ENCODE measurements around the gene RNF220. TPM values are rescaled to one million over a fixed set of nuclear protein-coding genes. Genes with fewer than 3 reads are reported as not detected.

The RNF220 gene
- total and polyA plus RNA-seq, 2 of the 13 experiments (the other 11 are each of a cell fraction or from before 2014, with no cell fraction given) = 48.2 to 72.1 TPM

- ChIA-PET CTCF (ENCODE audit: low intra/inter-chr PET ratio, low total read pairs) (no interaction called here), POLR2A (no interaction called here)
- intact Hi-C loops (cut with micrococcal nuclease; ENCODE audit: unreplicated experiment) (loop anchor here (10.0 kb wide), 1 partner anchor 327 kb away; no protein-coding TSS in a partner anchor), in situ Hi-C loops (cut with HindIII; ENCODE audit: extremely low pct_ligation_motif_present, low pct_unique_long_range_greater_than_20kb) (no loop called here)
- no peaks in the 10 kb centered on the region for H3K79me2 ChIP-seq (ENCODE audit: insufficient read depth, low read length)
- no peak for FAIRE-seq
- no peak for TF ChIP-seq MAFK (conservative IDR thresholded peaks at IDR 0.05 in 1 of 2, IDR thresholded peaks at IDR 0.05 in 1 of 2; ENCODE audit: low read length in 2 of 2)
- TF ChIP-seq KDM1A (CRISPR knock-in tag; IDR thresholded peaks at IDR 0.05) = no peak
- no peak for TF ChIP-seq JUNB (CRISPR knock-in tag; IDR thresholded peaks at IDR 0.05; ENCODE audit: borderline replicate concordance)
- H3K4me2 ChIP-seq (ENCODE audit: low read depth, low read length) = no peak overlapping the region
- H3K27me3 ChIP-seq (ENCODE audit: control insufficient read depth in 1 of 2, insufficient read depth in 2 of 2, low read length in 2 of 2) = no peaks in the 10 kb centered on the region; a peak in 1 of 5 replicates
- H3K36me3 ChIP-seq (replicated peaks in 1 of 2; ENCODE audit: control insufficient read depth in 1 of 2, insufficient read depth in 2 of 2, low read length in 2 of 2) = peaks cover 0 to 6% of the 10 kb centered on the region in 2 experiments; a peak in 2 of 5 replicates
- H3K4me3 ChIP-seq (replicated peaks in 1 of 3; ENCODE audit: insufficient read depth in 1 of 3, low read depth in 2 of 3, low read length in 3 of 3) = no peak overlapping the region
- no peak for ATAC-seq
- H4K20me1 ChIP-seq (ENCODE audit: insufficient read depth, low read length) = no peaks in the 10 kb centered on the region; the same call in 1 of the 2 replicates
- no peak for DNase-seq (ENCODE audit: low spot score)
- H2AFZ ChIP-seq (ENCODE audit: low read length) = no peak overlapping the region
- H3K9me3 ChIP-seq (ENCODE audit: low read length) = no peaks in the 10 kb centered on the region
- BruUV-seq (replicated peaks) = no TSS peak
- WGBS (ENCODE audit: low lambda C conversion rate) = 64% methylated on average over 7 of the region's 7 CpGs
- peaks cover 23% of the 10 kb centered on the region for H3K4me1 ChIP-seq (ENCODE audit: insufficient read depth, low read length)
- no peak overlapping the region for H3K9ac ChIP-seq (ENCODE audit: insufficient read depth, low read depth, low read length)
- no peak overlapping the region for H3K27ac ChIP-seq (ENCODE audit: extremely low read length, insufficient read depth, low read length)
These were observed 106.7 kb downstream of the RNF220 start for GRCh38 chr1:44511769-44512168.

GRCh38 chr1:44512313-44512885 lies 107.3 kb downstream of the RNF220 start:
- in situ Hi-C loops (cut with HindIII; ENCODE audit: extremely low pct_ligation_motif_present, low pct_unique_long_range_greater_than_20kb) (no loop called here), intact Hi-C loops (cut with micrococcal nuclease; ENCODE audit: unreplicated experiment) (loop anchor here (10.0 kb wide), 1 partner anchor 328 kb away; no protein-coding TSS in a partner anchor)
- FAIRE-seq (no peak), DNase-seq (ENCODE audit: low spot score) (no peak), ATAC-seq (no peak)
- CTCF ChIA-PET (ENCODE audit: low intra/inter-chr PET ratio, low total read pairs) = no interaction called here
- H3K4me1 ChIP-seq (ENCODE audit: insufficient read depth, low read length) = peaks cover 23% of the 10 kb centered on the region
- no peaks in the 10 kb centered on the region; the same call in 1 of the 2 replicates for H4K20me1 ChIP-seq (ENCODE audit: insufficient read depth, low read length)
- POLR2A ChIA-PET = no interaction called here
- no peak overlapping the region for H3K27ac ChIP-seq (ENCODE audit: extremely low read length, insufficient read depth, low read length)
- no peak overlapping the region for H3K4me2 ChIP-seq (ENCODE audit: low read depth, low read length)
- no peak overlapping the region for H2AFZ ChIP-seq (ENCODE audit: low read length)
- H3K9ac ChIP-seq (ENCODE audit: insufficient read depth, low read depth, low read length) = no peak overlapping the region
- H3K9me3 ChIP-seq (ENCODE audit: low read length) = no peaks in the 10 kb centered on the region
- peaks cover 0 to 6% of the 10 kb centered on the region in 2 experiments; a peak in 2 of 5 replicates for H3K36me3 ChIP-seq (replicated peaks in 1 of 2; ENCODE audit: control insufficient read depth in 1 of 2, insufficient read depth in 2 of 2, low read length in 2 of 2)
- H3K27me3 ChIP-seq (ENCODE audit: control insufficient read depth in 1 of 2, insufficient read depth in 2 of 2, low read length in 2 of 2) = no peaks in the 10 kb centered on the region; a peak in 1 of 5 replicates
- BruUV-seq (replicated peaks) = no TSS peak
- no peaks in the 10 kb centered on the region for H3K79me2 ChIP-seq (ENCODE audit: insufficient read depth, low read length)
- H3K4me3 ChIP-seq (replicated peaks in 1 of 3; ENCODE audit: insufficient read depth in 1 of 3, low read depth in 2 of 3, low read length in 3 of 3) = no peak overlapping the region
- WGBS (ENCODE audit: low lambda C conversion rate) = 86% methylated on average over 10 of the region's 13 CpGs
- TF ChIP-seq ZBTB49 (CRISPR knock-in tag; IDR thresholded peaks at IDR 0.05; ENCODE audit: borderline replicate concordance) (no peak), ZFP1 (CRISPR knock-in tag; IDR thresholded peaks at IDR 0.05) (no peak), MXI1 (IDR thresholded peaks at IDR 0.05; ENCODE audit: borderline replicate concordance, low read depth, low read length) (no peak), ZNF446 (CRISPR knock-in tag; IDR thresholded peaks at IDR 0.05) (no peak), USF2 (IDR thresholded peaks at IDR 0.05; ENCODE audit: low read depth, low read length) (no peak), USF2 (CRISPR knock-in tag; IDR thresholded peaks at IDR 0.05; ENCODE audit: borderline replicate concordance) (no peak), ZNF562 (CRISPR knock-in tag; IDR thresholded peaks at IDR 0.05; ENCODE audit: borderline replicate concordance) (no peak), DR1 (CRISPR knock-in tag; IDR thresholded peaks at IDR 0.05) (no peak)
